ENCODE results near the gene FILIP1.

GRCh38 chr6:75344455-75344854, 149.1 kb downstream of the FILIP1 start:
- TF ChIP-seq, protein P1, sequence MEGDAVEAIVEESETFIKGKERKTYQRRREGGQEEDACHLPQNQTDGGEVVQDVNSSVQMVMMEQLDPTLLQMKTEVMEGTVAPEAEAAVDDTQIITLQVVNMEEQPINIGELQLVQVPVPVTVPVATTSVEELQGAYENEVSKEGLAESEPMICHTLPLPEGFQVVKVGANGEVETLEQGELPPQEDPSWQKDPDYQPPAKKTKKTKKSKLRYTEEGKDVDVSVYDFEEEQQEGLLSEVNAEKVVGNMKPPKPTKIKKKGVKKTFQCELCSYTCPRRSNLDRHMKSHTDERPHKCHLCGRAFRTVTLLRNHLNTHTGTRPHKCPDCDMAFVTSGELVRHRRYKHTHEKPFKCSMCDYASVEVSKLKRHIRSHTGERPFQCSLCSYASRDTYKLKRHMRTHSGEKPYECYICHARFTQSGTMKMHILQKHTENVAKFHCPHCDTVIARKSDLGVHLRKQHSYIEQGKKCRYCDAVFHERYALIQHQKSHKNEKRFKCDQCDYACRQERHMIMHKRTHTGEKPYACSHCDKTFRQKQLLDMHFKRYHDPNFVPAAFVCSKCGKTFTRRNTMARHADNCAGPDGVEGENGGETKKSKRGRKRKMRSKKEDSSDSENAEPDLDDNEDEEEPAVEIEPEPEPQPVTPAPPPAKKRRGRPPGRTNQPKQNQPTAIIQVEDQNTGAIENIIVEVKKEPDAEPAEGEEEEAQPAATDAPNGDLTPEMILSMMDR (IDR thresholded peaks at IDR 0.05), result no peak
- TF ChIP-seq POLR2AphosphoS5 (IDR thresholded peaks at IDR 0.05), result no peak

All from upper lobe of left lung (tissue), 4 donors.